Left ventricle myocardium superior (tissue), 1 donor: ENCODE data around the gene ZNF415. TPM values are rescaled to one million over a fixed set of nuclear protein-coding genes. Genes with fewer than 3 reads are reported as not detected.
"Not testable (repeated sequence)": the region's sequence is repeated elsewhere in the genome, so short reads cannot be mapped to it uniquely, and the experiment has no call there.

Experiments
- ATAC-seq: fragments of 200-7000 bp; cut with Tn5 transposase; one replicate; pipeline ENCODE4 v1.9.1; 2020; ENCODE audit warnings: mild to moderate bottlenecking, moderate library complexity
- DNase-seq: peaks from one replicate; pipeline ENCODE4 v3.0.0-alpha.2; 2020
- intact Hi-C: fragments of 100-400 bp; cut with micrococcal nuclease; formaldehyde crosslinking; loops from one replicate; pipeline ENCODE4 v1.11.0; 2022
- long read RNA-seq: library from polyadenylated mRNA; unstranded; transcript quantifications from one replicate; pipeline ENCODE4 v2.0.0, GENCODE V29; 2021
- total RNA-seq: library from RNA; stranded (reverse); fragmentation: NEBNext Ultra II Directional; extraction: Animal tissue kit (Norgen Biotek cat#: 25700); gene quantifications from one replicate; pipeline ENCODE4 v1.2.1, GENCODE V29; 2021
- donor health status: DM: no; HTN: yes; CAD: no; lungs with severe emphysema.

Gene ZNF415
- 23.9 TPM for total RNA-seq
- long read RNA-seq, partial matches to known transcripts, result 1 of 8 reads
- long read RNA-seq, other reads (novel, unspliced or antisense), result 4 of 8 reads

DNA sequence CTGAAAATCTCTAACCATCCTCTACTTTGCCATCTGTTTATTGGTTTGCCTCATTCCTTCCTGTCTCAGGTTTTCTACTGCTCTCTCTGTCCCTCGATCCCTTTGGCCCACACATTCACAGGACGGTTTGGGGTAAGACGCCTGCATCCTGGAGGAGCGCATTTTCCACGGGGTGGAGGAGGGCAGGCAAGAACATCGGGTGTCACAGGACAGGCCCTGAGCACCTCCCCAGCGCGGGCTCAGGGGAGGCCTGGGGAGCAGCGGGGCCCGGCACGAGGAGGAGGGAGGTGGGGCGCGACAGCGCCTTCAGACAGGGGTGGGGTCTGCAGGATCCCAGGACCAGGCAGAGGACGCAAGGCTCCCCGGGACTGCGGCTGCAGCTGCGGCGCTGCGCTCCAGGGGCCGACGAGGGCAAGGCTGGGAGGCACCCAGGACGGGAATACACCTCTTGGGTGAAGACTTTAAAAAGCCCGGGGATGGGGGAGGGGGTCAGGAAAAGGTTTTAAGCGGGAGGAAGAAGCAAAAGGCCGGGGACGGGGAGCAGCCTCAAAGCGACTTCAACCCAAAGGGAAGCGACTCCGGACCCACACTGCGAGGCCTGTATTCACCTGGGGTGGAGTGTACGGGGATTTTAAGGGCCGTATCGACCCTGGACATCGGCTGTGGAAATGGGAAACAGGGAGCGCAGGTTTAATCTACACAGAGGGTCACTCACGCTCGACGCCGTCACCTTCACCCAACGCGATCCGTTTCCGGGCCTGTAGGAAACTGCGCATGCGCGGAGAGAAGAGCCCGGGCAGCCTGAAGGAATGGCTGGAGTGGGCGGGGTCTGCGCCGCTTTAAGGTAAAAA, at the start of gene ZNF415:
Gene ZNF415 (minus strand): TSS at position 770 of the 851 bp plus-strand sequence. CDS start 10,234 bp downstream, outside the sequence.
- intact Hi-C loops, result loop anchor here (10.0 kb wide), 1 partner anchor 58 kb away; no protein-coding TSS in a partner anchor
- ATAC-seq, result peak; percentile 97
- peak; percentile 88 for DNase-seq

DNA sequence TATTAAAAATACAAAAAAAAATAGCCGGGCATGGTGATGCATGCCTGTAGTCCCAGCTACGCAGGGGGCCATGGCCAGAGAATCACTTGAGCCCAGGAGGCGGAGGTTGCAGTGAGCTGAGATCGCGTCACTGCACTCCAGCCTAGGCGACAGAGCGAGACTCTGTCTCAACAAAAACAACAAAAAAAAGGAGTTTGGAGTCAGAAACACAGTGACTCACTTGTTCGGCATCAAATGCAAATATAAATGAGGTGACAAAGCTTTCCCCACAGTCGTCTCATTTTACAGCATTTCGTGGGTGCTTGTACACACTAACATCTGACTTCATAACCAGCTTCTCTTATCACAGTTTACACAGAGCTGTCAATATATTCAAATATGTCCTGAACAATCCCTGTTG, 49.5 kb upstream of the ZNF415 start:
- DNase-seq, result no peak
- intact Hi-C loops, result no loop called here
- ATAC-seq, result no peak

GRCh38 chr19:53177986-53178385, 45.3 kb upstream of the ZNF415 start:
- intact Hi-C loops, result no loop called here
- ATAC-seq, result no peak
- DNase-seq, result no peak

DNA sequence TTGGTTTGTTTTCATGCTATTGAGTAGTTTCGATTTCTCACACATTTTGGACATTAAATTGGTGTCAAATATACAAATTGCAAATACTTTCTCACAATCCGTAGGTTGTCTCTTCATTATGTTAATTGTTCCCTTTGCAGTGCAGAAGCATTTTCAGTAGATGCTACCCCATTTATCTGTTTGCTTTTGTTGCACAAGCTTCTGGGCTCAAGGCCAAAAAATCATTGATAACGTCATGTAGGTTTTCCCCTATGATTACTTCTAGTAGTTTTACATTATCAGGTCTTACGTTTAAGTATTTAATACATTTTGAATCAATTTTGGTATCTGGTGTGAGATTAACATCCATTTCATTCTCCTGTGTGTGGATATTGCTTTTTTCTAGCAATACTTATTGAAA, 40.2 kb upstream of the ZNF415 start:
- intact Hi-C loops, result no loop called here
- DNase-seq, result no peak

GRCh38 chr19:53165691-53166091, 33.0 kb upstream of the ZNF415 start:
- no peak for ATAC-seq
- intact Hi-C loops, result no loop called here
- no peak for DNase-seq

More for the DNA sequence above, 40.2 kb upstream of the ZNF415 start:
- ATAC-seq, result no peak

- intact Hi-C loops, result no loop called here
- no peak for ATAC-seq
Observed at GRCh38 chr19:53161123-53161522, 28.4 kb upstream of the ZNF415 start.

GRCh38 chr19:53160350-53160749, 27.6 kb upstream of the ZNF415 start:
- ATAC-seq (no peak), DNase-seq (no peak)
- intact Hi-C loops, result no loop called here

More at GRCh38 chr19:53161123-53161522, 28.4 kb upstream of the ZNF415 start:
- DNase-seq, result no peak

DNA sequence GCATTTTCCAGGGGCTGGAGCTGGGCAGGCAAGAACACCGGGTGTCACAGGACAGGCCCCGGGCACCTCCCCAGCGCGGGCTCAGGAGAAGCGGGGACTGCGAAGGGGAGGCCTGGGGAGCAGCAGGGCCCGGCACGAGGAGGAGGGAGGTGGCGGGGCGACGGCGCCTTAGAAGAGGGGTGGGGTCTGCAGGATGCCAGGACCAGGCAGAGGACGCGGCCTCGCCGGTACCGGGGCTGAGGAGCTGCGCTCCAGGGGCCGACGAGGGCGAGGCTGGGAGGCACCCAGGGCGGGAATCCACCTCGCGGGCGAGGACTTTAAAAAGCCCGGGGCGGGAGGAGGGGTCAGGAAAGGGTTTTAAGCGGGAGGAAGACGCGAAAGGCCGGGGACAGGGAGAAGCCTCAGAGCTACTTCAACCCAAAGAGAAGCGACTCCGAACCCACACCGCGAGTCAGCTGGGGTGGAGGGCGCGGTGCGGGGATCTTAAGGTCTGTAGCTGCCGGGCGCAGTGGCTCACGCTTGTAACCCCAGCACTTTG, 25.5 kb upstream of the ZNF415 start:
- peak; percentile 54 for DNase-seq
- intact Hi-C loops, result no loop called here
- peak; percentile 54 for ATAC-seq

GRCh38 chr19:53157626-53158025, 24.9 kb upstream of the ZNF415 start:
- ATAC-seq (peak; percentile 27), DNase-seq (peak; percentile 31)
- intact Hi-C loops, result no loop called here

GRCh38 chr19:53156850-53157249, 24.1 kb upstream of the ZNF415 start:
- no peak for DNase-seq
- intact Hi-C loops, result no loop called here
- ATAC-seq, result no peak

DNA sequence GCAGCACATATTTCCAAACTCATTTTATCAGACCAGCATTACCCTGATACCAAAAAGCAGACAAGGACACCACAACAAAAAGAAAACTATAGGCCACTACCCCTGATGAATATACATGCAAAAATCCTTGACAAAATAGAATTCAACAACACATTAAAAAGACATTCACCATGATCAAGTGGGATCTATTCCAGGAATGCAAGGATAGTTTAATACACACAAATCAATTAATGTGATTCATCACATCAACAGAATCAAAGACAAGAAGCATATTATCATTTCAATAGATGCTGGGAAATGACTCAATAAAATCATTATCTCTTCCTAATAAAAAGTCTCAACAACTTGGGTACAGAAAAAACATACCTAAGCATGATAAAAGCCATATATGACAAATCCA, 14.9 kb upstream of the ZNF415 start:
- ATAC-seq (no peak), DNase-seq (no peak)
- intact Hi-C loops, result no loop called here

DNA sequence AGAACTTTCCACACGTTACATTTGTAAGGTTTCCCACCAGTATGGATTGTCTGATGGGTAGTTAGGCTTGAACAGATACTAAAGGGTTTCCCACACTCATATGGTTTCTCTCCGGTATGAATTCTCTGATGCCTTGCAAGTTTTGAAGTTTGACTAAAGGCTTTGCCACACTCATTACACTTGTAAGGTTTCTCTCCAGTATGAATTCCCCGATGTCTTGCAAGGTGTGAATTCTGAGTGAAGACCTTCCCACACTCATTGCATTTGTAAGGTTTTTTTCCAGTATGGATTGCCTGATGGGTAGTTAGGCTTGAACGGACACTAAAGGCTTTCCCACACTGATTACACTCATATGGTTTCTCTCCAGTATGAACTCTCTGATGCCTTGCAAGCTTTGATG, 7.6 kb upstream of the ZNF415 start:
- ATAC-seq (no peak), DNase-seq (no peak)
- intact Hi-C loops, result no loop called here

DNA sequence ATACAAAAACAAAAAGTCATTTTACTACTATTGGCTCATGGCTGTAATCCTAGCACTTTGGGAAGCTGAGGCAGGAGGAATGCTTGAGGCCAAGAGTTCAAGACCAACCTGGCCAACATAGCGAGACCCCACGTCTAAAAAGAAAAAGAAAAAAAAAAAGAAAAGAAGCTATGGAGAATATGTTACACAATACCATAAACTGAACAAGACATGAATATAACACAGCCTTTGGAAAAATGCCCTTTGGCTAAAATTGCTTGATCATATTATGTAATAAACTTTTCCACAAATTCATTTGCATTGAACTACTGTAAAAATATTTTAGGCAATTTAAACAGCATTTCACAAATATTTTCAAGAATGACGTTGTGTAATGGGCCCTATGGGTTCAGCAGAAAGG, 3.7 kb upstream of the ZNF415 start:
- intact Hi-C loops, result loop anchor here (10.0 kb wide), 1 partner anchor 62 kb away; no protein-coding TSS in a partner anchor
- no peak for ATAC-seq

GRCh38 chr19:53131727-53132126, 983 bp downstream of the ZNF415 start:
- ATAC-seq (peak; percentile 32), DNase-seq (no peak)
- intact Hi-C loops, result loop anchor here (10.0 kb wide), 1 partner anchor 57 kb away; no protein-coding TSS in a partner anchor

More for the DNA sequence above, 3.7 kb upstream of the ZNF415 start:
- DNase-seq, result no peak

- no peak for ATAC-seq
- DNase-seq, result no peak
- intact Hi-C loops, result loop anchor here (10.0 kb wide), 1 partner anchor 56 kb away; no protein-coding TSS in a partner anchor
Observed at GRCh38 chr19:53131085-53131590, 1.6 kb downstream of the ZNF415 start.

DNA sequence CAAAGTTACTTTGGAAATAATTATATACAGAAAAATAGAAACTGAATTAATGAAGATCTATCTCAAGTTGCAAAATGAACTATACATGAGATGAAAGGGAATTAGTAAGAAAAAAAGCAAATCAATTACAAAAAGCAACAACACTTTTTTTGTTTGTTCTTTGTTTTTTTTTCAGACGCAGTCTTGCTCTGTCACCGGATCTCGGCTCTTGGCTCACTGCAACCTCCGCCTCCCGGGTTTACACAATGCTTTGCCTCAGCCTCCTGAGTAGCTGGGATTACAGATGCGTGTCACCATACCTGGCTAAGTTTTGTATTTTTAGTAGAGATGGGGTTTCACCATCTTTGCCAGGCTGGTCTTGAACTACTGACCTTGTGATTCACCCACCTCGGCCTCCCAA, 2.2 kb downstream of the ZNF415 start:
- ATAC-seq (no peak), DNase-seq (no peak)
- intact Hi-C loops, result loop anchor here (10.0 kb wide), 1 partner anchor 56 kb away; no protein-coding TSS in a partner anchor

GRCh38 chr19:53126733-53127526, 5.8 kb downstream of the ZNF415 start:
- peak; percentile 79 for ATAC-seq
- intact Hi-C loops, DNase-seq: not testable (repeated sequence)

DNA sequence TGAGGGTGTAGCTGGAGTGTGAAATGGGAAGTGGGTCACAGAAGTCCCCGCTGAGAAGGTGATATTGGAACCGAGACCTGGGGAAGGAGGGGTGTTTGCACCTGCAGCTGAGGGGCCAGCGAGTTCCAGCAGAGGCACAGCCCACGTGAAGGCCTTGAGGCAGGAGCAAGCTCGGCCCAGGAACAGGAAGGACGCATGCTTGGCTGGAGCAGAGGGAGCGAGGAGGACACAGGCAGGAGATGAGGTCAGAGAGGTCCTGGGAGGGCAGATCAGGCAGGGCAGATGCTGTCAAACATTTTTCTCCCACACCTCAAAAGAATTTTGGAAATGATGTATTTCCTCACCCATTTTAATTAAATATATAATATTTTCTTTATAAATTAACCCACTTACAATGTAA, 9.3 kb downstream of the ZNF415 start:
- intact Hi-C loops, result no loop called here

DNA sequence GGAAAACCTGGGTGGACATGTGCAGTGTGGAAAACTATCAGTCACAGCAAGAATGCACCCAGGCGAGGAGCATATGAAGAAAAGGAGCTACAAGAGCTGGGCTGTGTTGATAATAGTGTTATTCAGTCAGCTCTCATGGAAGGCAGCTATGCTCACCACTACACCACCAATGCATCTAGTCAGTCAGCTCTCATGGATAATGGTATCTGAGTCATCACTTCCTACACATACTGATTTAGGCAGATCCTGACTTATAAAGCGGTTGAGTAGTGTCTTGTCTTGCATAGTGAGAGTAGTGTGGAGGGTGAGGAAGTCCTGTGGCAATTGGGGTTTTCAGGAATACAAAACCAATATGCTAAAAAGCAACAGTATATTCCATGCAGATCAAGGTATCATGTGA, 20.4 kb downstream of the ZNF415 start:
- DNase-seq (no peak), ATAC-seq (no peak)
- intact Hi-C loops, result no loop called here

More for the DNA sequence above, 9.3 kb downstream of the ZNF415 start:
- DNase-seq (no peak), ATAC-seq (no peak)
